Stimulated activated naive CD8-positive, alpha-beta T cell treated with anti-CD3 and anti-CD28 coated beads, Interleukin-15, Interleukin-2, amounts not matched to agents 100 ng/mL and 50 ng/mL, for 24 hours (primary cell): ENCODE data around the gene CISH.

ENCODE experiments used
- H3K27ac Mint-ChIP-seq: one replicate; pipeline ENCODE4 v1.8.0; 2021; ENCODE audit warnings: mild to moderate bottlenecking, mixed read lengths
- H3K27me3 Mint-ChIP-seq: one replicate; pipeline ENCODE4 v1.8.0; 2021; ENCODE audit warnings: mixed read lengths
- H3K36me3 Mint-ChIP-seq: one replicate; pipeline ENCODE4 v1.8.0; 2021; ENCODE audit warnings: low read depth, mixed read lengths
- H3K4me1 Mint-ChIP-seq: one replicate; pipeline ENCODE4 v1.8.0; 2021; ENCODE audit warnings: low read depth, mixed read lengths
- H3K4me3 Mint-ChIP-seq: one replicate; pipeline ENCODE4 v1.8.0; 2021; ENCODE audit warnings: mild to moderate bottlenecking, mixed read lengths
- H3K9me3 Mint-ChIP-seq: one replicate; pipeline ENCODE4 v1.8.0; 2021; ENCODE audit warnings: mixed read lengths

Gene CISH, protein sequence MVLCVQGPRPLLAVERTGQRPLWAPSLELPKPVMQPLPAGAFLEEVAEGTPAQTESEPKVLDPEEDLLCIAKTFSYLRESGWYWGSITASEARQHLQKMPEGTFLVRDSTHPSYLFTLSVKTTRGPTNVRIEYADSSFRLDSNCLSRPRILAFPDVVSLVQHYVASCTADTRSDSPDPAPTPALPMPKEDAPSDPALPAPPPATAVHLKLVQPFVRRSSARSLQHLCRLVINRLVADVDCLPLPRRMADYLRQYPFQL

DNA sequence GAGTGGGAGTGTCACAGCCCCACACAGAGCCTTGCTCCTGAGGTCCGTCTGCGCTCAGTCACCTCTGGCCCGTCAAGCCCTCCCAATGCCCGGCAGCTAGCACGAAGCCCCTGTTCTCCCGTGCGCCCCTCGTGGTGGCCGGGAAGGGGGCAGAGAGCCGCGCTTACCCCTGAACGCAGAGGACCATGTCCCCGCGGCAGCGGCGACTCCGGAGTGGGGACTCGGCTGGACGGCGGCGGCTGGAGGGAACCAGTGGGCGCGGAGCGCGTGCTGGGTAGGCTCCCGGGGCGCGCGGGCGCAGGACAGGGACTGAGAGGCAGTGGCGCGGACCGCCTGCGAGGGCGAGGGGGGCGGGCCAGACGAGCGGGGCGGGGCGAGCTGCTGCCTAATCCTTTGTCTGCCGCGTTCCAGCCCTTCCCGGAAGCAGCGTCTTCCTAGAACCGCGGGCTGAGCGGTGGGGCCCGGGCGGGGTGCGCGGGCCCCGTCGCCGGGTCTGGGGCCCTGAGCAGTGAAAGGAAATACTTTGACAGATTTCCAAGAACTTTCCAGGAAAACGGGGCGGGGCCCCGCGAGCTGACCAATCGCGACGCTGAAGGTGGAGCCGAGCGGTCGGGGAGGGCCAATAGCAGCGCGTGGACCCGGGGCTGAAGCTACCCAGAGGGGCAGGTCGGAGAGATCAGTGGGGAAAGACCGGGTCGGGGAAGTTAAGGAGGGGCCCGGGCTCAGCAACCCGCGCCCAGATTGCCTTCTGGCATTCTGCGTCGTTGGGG lies at the start of gene CISH:
TSS of gene CISH (minus strand) at position 311 of the 770 bp plus-strand sequence. CDS start at position 187, 124 bp downstream.
- H3K27me3 Mint-ChIP-seq = no peaks in the 10 kb centered on the region

DNA sequence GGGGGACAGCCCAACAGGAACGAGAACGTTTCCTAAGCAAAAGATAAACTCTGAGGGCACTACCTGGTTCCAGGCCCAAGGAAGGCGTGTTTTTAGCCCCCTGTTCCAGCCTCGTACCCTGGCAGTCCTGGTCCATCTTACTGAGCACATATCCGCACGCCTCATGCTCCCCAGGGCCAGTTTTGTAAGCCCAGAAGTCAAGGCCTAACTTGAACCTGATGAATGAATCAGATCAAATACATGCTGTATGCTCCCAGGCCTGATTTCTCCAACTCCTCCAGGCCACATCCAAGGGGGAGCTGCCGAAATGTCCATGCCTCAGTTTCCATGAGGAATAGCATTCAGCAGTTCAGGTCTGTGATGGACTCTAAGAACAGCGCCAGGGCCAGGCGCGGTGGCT lies 48.8 kb upstream of the CISH start:
- Mint-ChIP-seq H3K27me3 (no peaks in the 10 kb centered on the region), H3K4me1 (peaks cover 9% of the 10 kb centered on the region), H3K4me3 (no peak overlapping the region), H3K27ac (no peak overlapping the region), H3K9me3 (no peaks in the 10 kb centered on the region), H3K36me3 (no peaks in the 10 kb centered on the region)

More for the DNA sequence above, at the start of gene CISH:
- Mint-ChIP-seq H3K27ac (peak within 1 kb of the TSS; percentile 100), H3K4me3 (peak within 1 kb of the TSS; percentile 99), H3K36me3 (peaks cover 71% of the 10 kb centered on the region), H3K4me1 (peaks cover 63% of the 10 kb centered on the region), H3K9me3 (no peaks in the 10 kb centered on the region)

DNA sequence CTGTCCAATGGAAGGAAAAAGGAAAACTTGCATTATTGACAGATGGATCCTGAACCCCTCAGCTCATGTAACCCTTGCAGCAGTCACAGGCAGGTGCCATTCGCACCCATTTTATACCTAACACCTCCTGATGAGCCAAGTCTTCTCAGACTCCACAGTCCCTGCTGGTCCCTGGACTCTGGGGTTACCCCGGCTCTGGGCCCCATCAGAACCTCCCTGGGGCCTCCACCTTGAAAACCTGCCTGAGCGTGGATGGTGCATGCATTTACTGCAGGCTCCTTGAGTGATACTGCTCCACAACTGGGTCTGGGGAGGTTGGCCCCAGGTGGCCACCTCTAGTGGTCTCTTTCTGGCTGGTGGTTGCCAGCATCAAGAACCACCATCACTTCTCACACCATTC lies 47.3 kb upstream of the CISH start:
- peaks cover 17% of the 10 kb centered on the region for H3K4me1 Mint-ChIP-seq
- no peaks in the 10 kb centered on the region for H3K36me3 Mint-ChIP-seq
- H3K27ac Mint-ChIP-seq = no peak overlapping the region
- H3K27me3 Mint-ChIP-seq = no peaks in the 10 kb centered on the region
- H3K9me3 Mint-ChIP-seq = no peaks in the 10 kb centered on the region
- H3K4me3 Mint-ChIP-seq = no peak overlapping the region

DNA sequence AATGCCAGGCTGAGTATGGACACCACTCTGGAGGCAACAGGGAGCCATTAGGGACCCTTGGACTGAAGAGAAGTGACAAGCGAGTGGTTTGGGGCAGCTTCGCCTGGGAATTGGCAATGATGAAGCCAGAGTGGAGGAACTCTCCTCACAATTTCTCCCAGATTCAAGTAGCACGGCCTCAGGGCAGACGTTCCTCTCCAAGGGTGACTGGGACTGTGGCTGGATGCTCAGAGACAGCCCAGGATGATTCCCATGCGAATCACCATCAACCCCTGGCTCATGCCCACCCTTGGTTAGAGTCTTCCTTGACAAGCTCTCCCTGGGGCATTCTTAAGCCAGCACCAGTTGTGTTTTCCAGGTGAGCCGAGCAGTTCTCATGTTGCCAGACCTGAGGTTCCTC lies 46.8 kb upstream of the CISH start:
- Mint-ChIP-seq H3K36me3 (no peaks in the 10 kb centered on the region), H3K27me3 (no peaks in the 10 kb centered on the region), H3K4me3 (no peak overlapping the region), H3K27ac (no peak overlapping the region), H3K9me3 (no peaks in the 10 kb centered on the region), H3K4me1 (peaks cover 22% of the 10 kb centered on the region)

DNA sequence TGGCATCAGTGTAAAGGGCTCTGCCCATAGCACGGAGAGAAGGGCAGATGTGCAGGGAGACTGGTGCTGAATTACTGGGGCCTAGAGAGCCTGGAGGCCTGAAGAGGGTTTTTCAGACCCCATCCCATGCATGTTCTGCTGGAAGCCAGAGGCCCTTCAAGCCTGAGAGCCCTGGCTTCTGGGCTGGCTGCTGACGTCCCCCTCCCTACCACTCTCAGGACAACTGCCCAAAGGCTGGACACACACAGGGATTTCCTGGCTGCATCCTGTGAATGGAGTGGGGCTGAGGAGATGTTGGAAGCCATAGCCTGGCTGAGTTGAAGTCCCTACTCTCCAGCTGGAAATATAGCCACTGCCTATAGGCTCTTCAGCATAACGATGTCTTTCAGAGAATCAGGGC lies 46.2 kb upstream of the CISH start:
- Mint-ChIP-seq H3K4me3 (no peak overlapping the region), H3K27me3 (no peaks in the 10 kb centered on the region), H3K27ac (no peak overlapping the region), H3K36me3 (no peaks in the 10 kb centered on the region), H3K4me1 (peaks cover 25% of the 10 kb centered on the region), H3K9me3 (no peaks in the 10 kb centered on the region)

DNA sequence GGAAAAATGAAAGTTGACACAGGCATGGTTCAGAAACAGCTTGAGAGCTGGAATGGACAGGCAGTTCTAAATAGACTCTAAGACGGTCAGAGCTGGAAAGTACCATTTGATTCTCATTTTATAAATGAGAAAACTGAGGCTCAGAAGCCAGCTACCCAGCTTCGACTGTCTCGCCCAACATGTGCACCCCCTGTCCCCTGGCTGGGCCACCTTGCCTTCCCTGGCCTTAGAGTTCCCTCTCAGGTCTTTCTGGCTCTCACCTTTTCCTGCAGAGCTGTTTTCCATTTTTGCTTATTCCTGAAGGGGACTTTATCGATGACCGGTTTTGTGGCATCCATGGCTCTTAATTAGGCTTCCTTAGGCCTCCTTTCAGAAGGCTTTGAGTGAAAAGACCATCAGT lies 45.8 kb upstream of the CISH start:
- peaks cover 26% of the 10 kb centered on the region for H3K4me1 Mint-ChIP-seq
- H3K4me3 Mint-ChIP-seq = no peak overlapping the region
- H3K27me3 Mint-ChIP-seq = no peaks in the 10 kb centered on the region
- H3K36me3 Mint-ChIP-seq = no peaks in the 10 kb centered on the region
- no peaks in the 10 kb centered on the region for H3K9me3 Mint-ChIP-seq
- no peak overlapping the region for H3K27ac Mint-ChIP-seq

DNA sequence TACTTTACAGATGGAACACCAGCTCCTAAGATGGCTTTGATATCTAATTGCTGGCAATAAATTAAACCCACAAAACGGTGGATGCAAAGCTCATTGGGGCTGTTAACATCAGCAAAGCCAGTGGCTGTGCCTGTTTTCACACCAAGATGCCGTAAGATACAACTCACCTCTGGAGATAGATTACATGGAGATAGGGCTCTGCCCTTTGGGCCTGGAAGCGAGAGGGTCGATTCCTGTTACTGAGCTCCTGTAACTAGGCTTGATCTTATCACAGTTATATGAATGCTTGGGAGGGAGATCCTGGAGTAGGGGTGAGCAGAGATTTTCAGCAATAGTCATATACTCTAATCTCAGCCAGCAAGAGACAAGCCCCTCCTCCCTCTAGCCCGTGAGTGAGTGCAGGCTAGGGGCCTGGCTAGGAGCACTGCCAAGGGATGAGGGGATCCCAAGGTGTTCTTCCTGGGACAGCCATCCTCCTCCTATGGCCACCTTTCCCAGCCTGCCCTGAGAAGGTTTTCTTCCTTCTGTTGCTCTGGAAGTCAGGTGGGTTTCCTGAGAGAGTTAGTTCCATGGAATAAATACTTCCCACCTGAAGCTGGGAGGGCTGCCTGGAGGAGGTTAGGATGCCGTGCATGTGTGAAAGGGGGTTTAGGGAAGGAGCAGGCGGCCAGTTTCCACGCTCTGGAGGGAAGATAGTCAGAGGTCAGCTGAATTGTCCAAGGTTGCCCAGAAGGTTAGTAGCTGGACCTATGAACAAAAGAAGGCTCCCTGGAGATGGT lies 45.0 kb upstream of the CISH start:
- H3K4me1 Mint-ChIP-seq = peaks cover 26% of the 10 kb centered on the region
- H3K27ac Mint-ChIP-seq = no peak overlapping the region
- H3K27me3 Mint-ChIP-seq = no peaks in the 10 kb centered on the region
- no peaks in the 10 kb centered on the region for H3K36me3 Mint-ChIP-seq
- H3K4me3 Mint-ChIP-seq = no peak overlapping the region
- no peaks in the 10 kb centered on the region for H3K9me3 Mint-ChIP-seq

DNA sequence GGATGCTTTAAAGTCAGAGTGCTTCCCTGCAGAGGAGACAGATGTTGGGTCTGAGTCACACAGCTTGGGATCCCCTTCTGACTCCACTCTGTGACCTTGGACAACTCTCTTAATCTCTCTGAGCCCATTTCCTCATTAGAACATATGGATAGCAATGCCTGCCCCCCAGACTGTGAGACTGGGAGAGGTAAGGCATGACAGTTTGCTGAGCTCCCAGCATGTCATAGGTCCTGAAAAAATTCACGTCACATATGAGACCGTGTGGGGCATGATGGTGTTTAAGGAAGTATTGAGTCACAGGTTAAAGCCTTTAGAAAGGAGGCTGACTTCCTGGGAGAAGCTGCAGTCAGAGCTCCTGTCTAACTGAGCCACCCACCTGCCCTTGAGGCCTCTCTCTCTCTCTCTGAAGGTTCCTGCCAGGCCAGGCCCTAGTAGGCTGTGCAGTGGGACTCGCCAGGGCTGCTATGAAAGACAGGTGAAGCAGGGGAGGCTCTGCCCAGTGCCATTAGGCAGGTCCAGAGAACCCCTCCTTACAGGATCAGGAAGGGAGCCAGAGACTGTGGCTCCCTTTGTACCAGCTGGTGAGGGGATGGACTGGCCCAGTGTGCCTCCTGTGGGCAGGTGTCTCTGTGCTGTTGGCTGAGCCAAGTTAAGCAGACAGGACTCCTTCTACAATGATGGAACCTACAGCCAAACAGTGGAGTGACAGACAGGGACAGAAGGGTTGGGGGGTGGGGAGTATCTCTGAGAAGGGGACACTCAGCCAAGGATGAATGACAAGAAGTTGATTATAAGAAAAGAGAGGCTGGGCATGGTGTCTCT lies 43.6 kb upstream of the CISH start:
- H3K4me3 Mint-ChIP-seq = peak overlapping the region; percentile 8
- no peaks in the 10 kb centered on the region for H3K9me3 Mint-ChIP-seq
- H3K27ac Mint-ChIP-seq = peak overlapping the region; percentile 82
- no peaks in the 10 kb centered on the region for H3K27me3 Mint-ChIP-seq
- no peaks in the 10 kb centered on the region for H3K36me3 Mint-ChIP-seq
- H3K4me1 Mint-ChIP-seq = peaks cover 26% of the 10 kb centered on the region

DNA sequence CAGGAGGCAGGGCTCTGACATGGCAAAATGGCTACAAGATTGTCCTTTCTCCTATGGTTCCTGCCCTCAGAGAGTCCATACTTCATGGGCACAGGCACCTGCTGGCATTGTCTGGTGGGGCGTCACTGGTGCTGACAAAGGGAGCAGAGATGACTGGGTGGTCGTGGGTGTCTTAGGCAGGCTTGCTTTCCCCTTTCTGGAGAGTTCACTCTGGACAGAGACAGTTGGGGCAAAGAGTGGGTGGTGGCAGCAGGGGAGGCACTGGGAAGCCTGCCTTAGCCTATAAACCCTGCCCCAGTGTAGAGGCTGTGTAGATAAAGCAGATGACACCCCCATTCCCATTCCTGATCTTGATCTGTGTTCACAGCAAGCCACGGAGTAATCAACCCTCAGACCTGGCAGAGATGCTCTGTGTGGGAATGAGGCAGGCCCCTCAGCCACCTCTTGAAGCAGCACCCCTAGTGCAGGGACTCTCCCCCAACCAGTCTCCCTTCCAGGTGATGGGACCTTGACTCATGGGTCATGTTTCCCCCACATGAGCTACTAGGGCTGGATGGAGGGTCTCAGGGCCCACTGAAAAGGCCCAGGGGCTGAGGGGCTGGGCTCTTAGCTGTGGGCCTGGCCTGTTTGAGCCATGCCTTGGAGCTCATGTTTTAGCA lies 42.5 kb upstream of the CISH start:
- Mint-ChIP-seq H3K4me3 (no peak overlapping the region), H3K4me1 (peaks cover 26% of the 10 kb centered on the region), H3K36me3 (peaks cover under 1% of the 10 kb centered on the region), H3K27ac (peak overlapping the region; percentile 82), H3K27me3 (no peaks in the 10 kb centered on the region), H3K9me3 (no peaks in the 10 kb centered on the region)

DNA sequence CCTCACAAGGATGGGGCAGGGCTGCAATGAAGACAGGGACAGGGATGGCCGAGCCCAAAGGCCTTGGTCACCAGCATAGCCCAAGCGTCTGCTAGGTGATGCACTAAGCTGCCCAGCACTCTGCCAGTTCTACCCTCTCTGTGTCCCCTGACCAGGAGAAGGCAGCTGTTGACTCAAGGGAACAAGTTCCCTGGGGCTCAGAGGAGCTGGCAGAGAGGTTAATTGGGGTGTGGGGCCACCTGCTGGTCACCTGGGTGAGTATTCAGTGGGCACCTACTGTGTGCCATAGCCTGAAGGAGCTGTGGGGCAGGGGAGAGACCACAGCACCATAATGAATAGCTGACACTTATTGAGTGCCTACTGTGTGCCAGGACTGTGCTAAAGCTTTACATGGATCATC lies 41.1 kb upstream of the CISH start:
- Mint-ChIP-seq H3K4me1 (peaks cover 26% of the 10 kb centered on the region), H3K4me3 (no peak overlapping the region), H3K27ac (no peak overlapping the region), H3K27me3 (no peaks in the 10 kb centered on the region), H3K36me3 (peaks cover 7% of the 10 kb centered on the region), H3K9me3 (no peaks in the 10 kb centered on the region)

DNA sequence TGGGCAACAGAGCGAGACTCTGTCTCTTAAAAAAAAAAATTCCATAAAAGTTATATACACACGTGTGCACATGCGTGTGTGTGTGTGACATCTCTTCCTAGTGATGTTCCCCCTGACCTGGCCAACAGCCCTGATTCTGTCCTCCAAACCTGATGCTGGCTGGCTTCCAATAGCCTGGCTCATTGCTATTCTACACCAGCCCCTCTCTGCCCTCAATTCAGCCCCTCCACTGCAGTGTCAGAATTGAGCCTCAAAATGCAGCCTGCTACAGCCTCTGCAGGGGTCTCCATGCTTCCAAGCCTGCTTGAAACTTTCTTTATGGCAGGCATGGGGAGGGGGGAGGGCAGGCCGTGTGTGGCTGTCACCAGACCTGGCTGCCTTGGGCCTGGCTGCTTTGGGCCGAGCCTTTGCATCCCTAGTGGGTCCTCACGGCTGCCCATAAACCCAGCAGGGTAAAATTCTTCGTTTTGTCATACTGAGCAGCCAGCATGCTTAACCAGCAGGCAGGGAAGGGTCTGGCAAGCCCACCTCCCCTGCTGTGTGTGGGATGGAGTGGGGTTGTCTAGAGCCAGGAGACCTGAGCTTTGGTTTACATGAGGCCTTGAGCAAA lies 40.5 kb upstream of the CISH start:
- H3K36me3 Mint-ChIP-seq = peaks cover 12% of the 10 kb centered on the region
- no peak overlapping the region for H3K4me3 Mint-ChIP-seq
- peak overlapping the region; percentile 1 for H3K27ac Mint-ChIP-seq
- no peaks in the 10 kb centered on the region for H3K27me3 Mint-ChIP-seq
- H3K9me3 Mint-ChIP-seq = no peaks in the 10 kb centered on the region
- peaks cover 26% of the 10 kb centered on the region for H3K4me1 Mint-ChIP-seq

DNA sequence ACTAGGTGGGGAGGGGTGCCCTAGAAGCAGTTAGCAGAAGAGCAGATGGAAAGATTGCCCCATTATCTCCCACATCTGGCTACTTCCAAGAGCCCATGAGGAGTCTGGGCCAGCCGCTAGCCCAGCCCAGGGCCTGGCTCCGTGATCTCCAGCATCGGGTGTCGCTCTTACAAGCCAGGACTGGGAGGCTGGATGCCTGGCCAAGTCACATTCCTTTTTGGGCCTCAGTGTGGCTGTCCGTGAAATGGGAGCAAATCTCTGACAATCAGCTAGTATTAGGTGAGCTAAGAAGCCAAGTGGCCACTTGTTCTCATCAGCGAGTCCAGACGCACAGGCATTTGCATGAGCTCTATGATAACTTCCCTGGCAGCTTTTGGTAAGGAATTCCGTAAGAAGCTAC lies 39.9 kb upstream of the CISH start:
- Mint-ChIP-seq H3K4me1 (peaks cover 26% of the 10 kb centered on the region), H3K36me3 (peaks cover 16% of the 10 kb centered on the region), H3K27ac (no peak overlapping the region), H3K4me3 (no peak overlapping the region), H3K27me3 (no peaks in the 10 kb centered on the region), H3K9me3 (no peaks in the 10 kb centered on the region)

DNA sequence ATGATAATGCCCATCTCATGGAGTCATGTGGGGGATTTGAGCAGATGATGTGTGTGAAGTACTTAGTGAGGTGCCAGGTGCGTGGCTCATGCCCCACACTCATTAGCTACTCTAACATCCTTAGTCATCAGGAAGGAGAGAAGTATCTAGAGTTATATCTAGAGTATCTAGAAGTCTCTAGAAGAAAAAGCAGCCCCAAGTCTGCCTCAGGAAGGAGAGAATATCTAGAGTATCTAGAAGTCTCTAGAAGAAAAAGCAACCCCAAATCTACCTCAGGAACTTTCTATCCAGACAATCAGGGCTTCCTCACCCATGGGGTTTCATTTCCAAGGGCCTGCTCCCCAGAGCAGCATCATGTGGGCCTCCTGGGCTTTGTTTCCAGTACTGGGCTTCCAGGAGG lies 38.4 kb upstream of the CISH start:
- Mint-ChIP-seq H3K27ac (no peak overlapping the region), H3K27me3 (no peaks in the 10 kb centered on the region), H3K9me3 (no peaks in the 10 kb centered on the region), H3K4me1 (peaks cover 20% of the 10 kb centered on the region), H3K4me3 (no peak overlapping the region), H3K36me3 (peaks cover 22% of the 10 kb centered on the region)

DNA sequence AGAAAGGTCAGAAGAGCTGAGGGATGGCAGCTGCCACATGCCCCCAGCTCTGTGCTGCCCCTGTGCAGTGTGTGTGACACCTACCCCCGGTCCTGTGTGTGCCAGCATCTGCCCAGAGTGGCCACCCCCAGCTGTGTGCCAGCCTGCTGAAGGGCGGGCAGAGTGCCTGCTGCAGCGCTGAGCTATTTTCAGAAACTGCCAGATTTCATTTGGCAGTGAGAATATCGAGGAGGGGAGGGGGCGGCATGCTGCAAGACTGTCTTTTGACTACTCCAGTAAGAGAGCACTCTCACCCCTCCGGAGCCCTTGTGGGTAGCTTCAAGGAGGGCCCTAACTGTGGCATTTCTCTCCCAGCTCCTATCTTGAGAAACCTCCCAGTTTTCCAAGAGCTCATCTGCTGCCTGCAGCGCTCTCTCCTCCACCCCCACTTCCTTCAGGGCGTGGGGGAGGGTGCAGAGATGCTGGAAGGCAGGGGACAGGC lies 37.9 kb upstream of the CISH start:
- H3K4me3 Mint-ChIP-seq = no peak overlapping the region
- no peaks in the 10 kb centered on the region for H3K9me3 Mint-ChIP-seq
- H3K4me1 Mint-ChIP-seq = peaks cover 15% of the 10 kb centered on the region
- H3K36me3 Mint-ChIP-seq = peaks cover 27% of the 10 kb centered on the region
- H3K27me3 Mint-ChIP-seq = no peaks in the 10 kb centered on the region
- H3K27ac Mint-ChIP-seq = no peak overlapping the region
